Ramos (cell line): ENCODE measurements around the gene ALDH3A2.

Source experiments
- in situ Hi-C: fragments of 300-500 bp; cut with MboI; formaldehyde crosslinking; loops from one replicate; pipeline ENCODE4 v1.14.3; 2022; ENCODE audit warnings: low sequenced_read_pairs; ENCODE audit not compliant: unreplicated experiment

Gene ALDH3A2

DNA sequence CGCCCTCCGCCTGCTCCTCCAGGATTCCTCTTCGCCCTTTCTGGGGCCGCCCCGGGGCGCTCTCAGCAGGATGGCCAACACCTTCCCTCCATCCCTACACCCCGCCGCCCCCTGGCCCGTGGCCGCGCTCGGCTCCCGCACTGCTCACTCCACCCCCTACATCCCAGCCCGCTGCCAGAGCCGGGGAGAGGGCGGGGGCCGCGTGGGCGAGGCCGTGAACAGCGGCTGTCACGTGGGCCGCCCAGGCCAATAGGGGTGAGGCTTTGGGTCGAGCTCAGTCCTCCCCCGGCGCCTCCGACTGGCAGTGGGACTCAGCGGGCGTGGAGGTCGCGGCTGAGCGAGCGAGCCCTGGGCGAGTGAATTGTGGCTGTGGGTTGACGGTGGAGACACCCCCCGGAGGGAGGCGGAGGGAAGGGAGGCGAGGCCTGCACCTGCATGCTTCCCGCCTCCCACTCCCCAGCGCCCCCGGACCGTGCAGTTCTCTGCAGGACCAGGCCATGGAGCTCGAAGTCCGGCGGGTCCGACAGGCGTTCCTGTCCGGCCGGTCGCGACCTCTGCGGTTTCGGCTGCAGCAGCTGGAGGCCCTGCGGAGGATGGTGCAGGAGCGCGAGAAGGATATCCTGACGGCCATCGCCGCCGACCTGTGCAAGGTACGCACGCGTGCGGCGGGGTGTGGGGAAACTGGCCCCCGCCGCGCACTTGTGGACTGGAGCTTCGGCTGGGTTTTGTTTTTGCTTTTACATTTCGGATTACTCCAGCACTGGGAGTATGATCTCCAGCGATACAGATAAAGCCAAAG, at the start of gene ALDH3A2:
ALDH3A2 (plus strand) TSS at position 277 of the 799 bp plus-strand sequence; CDS start at position 498, 221 bp downstream.
- in situ Hi-C loops = no loop called here

- in situ Hi-C loops = no loop called here
Measured at GRCh38 chr17:19610311-19610710, 38.2 kb upstream of the ALDH3A2 start.

- in situ Hi-C loops = no loop called here
Measured at GRCh38 chr17:19610879-19611278, 37.7 kb upstream of the ALDH3A2 start.

- in situ Hi-C loops = no loop called here
Measured at GRCh38 chr17:19613979-19614378, 34.6 kb upstream of the ALDH3A2 start.

DNA sequence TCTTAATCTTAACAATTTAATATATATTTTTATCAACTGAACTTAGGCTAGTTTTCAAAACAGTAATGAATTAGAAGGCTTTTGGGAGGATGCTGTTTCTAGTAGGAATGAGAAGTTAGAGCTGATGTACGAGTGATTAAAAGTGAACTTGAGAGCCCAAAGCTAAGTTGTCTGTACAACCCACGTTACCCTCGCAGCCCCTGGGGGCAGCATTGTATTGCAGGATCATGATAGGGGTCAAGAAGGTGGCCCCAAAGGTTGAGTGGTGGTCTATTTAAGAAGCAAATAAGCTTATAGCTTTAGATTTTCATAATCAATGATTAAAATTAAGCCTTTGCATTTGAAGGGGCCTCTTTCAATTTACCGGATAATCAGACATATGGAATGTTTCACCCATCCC, 33.7 kb upstream of the ALDH3A2 start:
- in situ Hi-C loops = no loop called here

DNA sequence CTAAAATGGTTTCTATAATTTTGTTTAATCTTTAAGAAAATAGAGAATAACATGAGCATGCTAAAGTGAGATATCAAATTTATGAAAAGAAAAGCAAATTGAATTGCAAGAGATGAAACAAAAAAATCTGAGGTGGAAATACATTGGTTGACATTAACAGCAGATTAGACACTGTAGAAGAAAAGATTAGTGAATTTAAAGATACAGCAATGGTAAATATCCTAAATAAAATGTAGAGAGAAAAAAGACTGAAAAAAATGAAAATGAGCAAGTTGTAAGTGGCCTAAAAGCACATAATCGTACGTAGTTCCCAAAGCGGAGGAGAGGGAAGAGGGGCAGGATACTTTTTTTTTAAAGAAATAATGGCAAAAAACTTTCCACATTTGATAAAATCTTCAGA, 30.5 kb upstream of the ALDH3A2 start:
- in situ Hi-C loops = no loop called here

DNA sequence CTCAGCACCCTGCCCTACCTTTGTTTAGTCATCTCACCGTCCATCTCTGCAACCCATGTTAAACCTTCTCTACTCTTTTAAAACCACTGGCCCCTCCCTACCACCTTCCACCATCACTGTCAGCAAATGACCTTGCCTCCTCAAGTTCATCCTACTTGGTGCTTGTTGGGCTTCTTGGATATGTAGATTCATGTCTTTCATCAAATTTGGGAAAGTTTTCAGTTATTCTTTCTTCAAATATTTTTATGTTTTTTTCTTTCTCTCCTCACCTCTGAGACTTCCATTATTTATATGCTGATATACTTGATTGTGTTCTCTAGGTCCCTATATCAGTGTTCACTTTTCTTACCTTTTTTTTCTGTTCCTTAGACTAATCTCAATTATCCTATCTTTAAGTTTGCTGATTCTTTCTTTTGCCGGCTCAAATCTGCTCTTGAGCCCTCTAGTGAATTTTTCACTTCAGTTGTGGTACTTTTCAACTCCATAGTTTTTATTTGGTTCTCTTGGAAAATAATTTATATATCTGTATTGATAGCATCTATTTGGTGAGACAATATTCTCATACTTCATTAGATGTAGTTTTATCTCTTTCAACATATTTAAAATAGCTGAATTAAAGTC, 28.7 kb upstream of the ALDH3A2 start:
- in situ Hi-C loops = no loop called here

GRCh38 chr17:19621697-19622096, 26.9 kb upstream of the ALDH3A2 start:
- in situ Hi-C loops = no loop called here

DNA sequence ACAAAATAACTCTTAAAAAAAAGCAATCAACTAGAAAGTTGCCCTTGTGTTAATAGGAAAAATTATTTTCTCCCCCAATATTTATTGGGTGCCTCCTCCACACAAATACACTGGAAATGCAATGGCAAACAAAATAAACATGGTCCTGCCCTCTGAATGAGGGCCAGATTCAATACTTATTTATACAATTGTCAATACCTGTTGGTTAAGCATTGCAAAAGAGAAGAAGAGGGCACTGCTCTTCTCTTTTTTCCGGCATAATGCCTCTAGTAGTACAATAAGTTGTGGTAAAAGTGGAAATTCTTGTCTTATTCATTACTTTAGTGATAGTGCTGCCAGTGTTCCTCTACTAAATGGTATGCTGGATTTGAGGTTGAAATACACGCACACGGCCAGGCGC, 22.5 kb upstream of the ALDH3A2 start:
- in situ Hi-C loops = no loop called here

GRCh38 chr17:19629449-19629848, 19.1 kb upstream of the ALDH3A2 start:
- in situ Hi-C loops = no loop called here

- in situ Hi-C loops = no loop called here
Measured at GRCh38 chr17:19630035-19630434, 18.5 kb upstream of the ALDH3A2 start.

GRCh38 chr17:19630661-19631060, 17.9 kb upstream of the ALDH3A2 start:
- in situ Hi-C loops = no loop called here

GRCh38 chr17:19631905-19632304, 16.6 kb upstream of the ALDH3A2 start:
- in situ Hi-C loops = no loop called here

DNA sequence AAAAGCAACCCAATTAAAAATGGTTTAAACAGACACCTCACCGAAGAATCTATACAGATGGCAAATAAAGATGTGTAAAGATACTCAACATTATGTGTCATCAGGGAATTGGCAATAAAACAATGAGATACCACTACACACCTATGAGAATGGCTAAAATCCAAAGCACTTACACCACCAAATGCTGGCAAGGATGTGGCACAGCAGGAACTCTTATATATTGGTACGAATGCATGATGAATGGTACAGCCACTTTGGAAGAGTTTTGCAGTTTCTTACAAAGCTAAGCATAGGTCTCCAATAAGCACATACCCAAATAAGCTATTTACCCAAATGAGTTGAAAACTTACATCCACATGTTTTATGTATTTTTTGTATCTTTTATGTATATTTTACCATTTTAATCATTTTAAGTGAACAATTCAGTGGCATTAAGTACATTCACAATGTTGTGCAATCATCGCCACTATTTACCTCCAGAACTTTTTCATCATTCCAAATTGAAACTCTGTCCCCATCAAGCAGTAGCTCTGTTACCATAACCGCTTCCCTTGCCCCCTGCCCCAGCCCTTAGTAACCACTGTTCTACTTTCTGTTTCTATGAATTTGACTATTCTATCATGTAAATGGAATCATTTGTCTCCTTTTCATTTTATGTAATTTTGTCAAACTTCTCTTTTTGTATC, 6.7 kb upstream of the ALDH3A2 start:
- in situ Hi-C loops = no loop called here

DNA sequence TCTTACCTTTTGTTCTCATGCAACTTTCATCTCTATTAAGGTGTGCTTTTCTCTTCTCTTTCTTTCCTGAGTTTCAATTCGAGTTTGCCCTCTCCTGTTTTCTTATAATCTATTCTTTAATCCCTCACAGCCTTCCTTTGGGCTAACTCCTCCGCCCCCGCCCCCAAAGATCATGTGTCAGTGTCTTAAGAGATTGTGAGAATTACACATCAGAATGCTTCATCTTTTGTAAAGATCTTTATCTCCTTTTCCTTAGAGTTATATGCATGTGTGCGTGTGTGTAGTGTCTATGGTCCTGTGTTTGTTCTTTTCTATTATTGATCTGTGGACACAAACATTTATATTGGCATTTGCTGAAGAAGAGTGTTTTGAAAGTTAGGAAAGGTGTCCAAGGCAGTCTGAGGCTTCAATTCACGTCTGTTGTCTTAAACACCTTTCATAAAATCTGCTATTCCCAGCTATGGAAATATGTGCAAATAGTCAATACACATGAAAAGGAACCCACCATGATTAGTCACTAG, 6.1 kb upstream of the ALDH3A2 start:
- in situ Hi-C loops = no loop called here

GRCh38 chr17:19644493-19645210, 3.9 kb upstream of the ALDH3A2 start:
- in situ Hi-C loops = no loop called here

GRCh38 chr17:19645734-19646201, 2.8 kb upstream of the ALDH3A2 start:
- in situ Hi-C loops = no loop called here

- in situ Hi-C loops = no loop called here
Measured at GRCh38 chr17:19646788-19647696, 1.5 kb upstream of the ALDH3A2 start.
